Measurements from ENCODE around the gene GFRA4.
"Not testable (repeated sequence)": the region's sequence is repeated elsewhere in the genome, so short reads cannot be mapped to it uniquely, and the experiment has no call there.

Gene GFRA4

GRCh38 chr20:3652676-3653596 lies 10.3 kb downstream of the GFRA4 start:
- no peak for DNase-seq

- DNase-seq, result no peak
Measured at GRCh38 chr20:3652221-3652620, 11.0 kb downstream of the GFRA4 start.

DNA sequence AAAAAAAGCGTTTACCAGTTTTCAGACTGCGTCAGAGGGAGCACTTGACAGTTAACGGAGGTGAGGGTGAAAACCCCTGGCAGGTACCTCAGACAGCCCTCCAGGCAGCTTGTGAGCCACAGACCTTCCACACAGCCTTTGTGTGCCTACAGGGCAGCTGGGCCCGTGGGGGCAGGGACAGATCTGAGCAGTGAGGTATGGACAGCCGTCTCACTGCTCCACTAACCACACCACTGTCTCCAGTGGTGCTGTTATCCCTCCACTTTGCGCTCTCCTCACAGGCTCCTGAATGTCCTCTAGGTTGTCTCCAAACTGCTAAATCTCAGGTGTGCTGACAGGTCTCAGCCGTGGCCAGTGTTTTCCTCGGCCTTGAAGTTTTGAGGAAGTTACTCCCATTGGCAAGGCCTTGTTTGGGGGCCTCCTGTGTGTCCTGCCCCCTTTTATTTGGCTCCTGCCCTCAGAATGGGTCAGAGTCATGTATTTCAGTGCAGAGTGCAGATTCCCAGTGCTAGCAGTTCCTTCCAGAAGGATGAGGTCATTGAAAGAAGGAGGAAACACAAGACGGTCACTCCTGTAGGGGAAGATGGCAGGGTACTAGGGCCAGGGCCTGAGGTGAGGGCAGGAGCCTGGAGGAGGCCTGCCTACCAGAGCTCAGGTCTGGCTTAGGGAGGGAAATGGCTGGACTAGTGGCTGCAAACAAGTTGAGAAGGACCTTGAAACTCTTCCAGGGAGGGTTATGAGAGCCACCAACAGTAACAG lies 11.8 kb downstream of the GFRA4 start:
- DNase-seq, result no peak

- DNase-seq, result no peak
Measured at GRCh38 chr20:3648951-3649350, 14.2 kb downstream of the GFRA4 start.

DNA sequence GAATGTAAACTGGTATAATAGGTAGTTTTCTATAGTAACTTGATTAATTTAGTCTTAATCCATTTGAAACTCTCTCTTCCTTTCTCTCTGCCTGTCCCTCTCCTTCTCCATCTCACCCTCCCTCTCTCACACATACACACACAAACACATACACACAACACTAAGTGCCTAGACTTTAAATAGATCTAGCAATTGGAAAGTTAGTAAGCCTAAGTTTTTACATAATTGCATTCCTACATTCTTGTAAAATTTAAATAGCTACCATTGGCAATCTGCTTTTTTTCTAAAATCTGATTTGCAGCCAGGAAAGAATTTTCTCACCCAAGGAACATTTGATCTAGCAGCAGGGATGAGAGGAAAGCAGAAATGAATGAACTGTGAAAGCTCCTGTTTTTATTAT lies 15.7 kb downstream of the GFRA4 start:
- DNase-seq, result no peak

GRCh38 chr20:3646651-3647050 lies 16.5 kb downstream of the GFRA4 start:
- DNase-seq, result no peak

GRCh38 chr20:3646067-3646440 lies 17.1 kb downstream of the GFRA4 start:
- no peak for DNase-seq

- no peak for DNase-seq
Measured at GRCh38 chr20:3645309-3646066, 17.7 kb downstream of the GFRA4 start.

DNA sequence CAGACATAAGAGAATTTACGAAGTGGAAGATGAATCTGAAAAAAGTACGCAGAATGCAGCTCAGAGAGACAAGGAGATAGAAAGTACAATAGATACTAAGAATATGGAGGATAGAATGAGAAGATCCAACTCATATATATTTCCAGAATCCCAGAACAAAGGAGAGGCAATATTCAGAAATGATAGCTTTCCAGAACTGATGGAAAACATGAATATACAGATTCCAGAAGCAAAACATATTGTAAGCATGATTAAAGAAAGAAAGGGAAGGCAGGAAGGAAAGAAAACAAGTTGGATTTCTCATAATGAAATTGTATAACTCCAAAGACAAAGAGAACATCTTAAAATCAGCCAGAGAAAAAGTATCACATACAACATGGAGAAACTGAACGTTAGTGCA lies 22.9 kb downstream of the GFRA4 start:
- no peak for DNase-seq

DNA sequence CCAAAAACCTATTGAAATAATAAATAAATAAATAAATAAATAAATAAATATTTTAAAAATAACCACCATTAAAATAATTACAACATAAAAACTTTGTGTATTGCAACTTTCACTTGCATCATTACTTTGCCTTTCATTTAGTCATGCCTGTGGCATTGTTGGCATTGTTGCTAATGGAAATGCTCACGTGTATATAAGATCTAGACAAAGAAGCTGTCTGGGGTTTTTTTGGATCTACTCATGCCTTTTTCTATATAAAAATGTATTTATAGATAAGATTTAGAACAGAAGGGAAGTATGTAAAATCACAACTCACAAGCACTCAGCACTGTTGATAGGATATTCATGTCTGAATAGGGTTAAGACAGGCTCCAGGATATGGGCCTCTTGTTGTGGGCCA lies 27.9 kb downstream of the GFRA4 start:
- DNase-seq, result no peak

GRCh38 chr20:3633913-3634478 lies 29.2 kb downstream of the GFRA4 start:
- no peak for DNase-seq

DNA sequence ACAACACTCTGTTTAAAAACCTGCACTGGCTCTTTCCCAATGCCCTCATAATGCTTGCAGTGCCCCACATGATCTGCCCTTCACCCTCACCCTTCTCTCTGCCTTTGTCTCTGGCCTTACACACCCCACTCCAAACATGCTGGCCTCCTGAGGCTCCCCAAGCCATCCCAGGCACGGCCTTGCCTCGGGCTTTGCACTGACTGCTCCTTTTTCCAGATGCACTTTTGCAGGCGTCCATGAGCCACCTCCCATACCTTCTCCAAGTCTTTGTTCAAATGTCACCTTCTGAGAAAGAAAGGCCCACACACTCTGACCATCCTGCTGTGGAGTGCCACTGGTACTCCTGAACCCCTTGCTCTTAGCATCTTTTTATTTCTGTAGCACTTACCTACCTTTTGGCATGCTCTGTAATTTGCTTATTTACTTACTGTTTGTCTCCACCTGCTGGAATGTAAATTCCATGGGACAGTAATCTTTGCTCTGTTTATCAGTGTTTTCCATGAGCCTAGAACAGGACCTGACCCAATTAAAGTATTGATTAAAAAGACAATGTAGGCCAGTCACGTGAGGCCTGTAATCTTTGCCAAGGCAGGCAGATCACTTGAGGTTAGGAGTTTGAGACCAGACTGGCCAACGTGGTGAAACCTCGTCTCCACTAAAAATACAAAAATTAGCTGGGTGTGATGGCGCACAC lies 30.7 kb downstream of the GFRA4 start:
- no peak for DNase-seq

- DNase-seq, result no peak
Measured at GRCh38 chr20:3631534-3631933, 31.7 kb downstream of the GFRA4 start.

DNA sequence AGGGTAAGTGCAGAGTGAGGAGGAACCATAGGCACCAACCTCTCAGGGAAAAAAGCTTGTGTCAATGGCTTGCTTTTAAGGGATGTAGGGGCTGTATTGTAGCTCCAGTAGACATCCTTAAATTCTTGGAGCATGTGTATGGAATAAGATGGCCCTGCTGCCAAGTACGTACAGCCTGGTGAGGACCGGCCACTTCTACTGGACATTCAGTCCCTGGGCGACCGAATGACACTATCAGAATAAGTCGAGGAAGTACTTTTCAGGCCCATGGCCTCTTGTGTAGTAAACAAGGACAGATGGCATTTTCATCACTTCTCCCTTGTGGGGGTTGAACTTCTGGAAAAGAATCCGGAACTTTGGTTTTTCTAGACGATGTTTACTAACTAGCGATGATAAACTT lies 32.8 kb downstream of the GFRA4 start:
- DNase-seq, result no peak

DNA sequence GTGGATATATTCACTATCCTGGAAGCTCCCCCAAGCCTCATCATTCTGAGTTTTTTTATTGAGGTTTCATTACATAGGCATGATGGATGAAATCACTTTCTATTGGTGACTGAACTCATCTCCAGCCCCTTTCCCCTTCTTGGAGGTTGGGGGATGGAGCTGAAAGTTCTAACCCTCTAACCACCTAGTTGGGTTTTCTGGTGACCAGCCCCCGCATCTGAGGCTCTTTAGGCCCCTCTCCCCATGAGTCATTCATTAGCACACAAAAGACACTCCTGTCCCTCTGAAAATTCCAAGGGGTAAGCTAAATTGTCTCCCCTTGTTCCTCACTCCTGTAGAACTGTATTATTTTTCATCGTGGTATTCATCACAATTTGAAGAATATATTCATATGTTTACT lies 33.3 kb downstream of the GFRA4 start:
- no peak for DNase-seq

- DNase-seq, result no peak
Measured at GRCh38 chr20:3628502-3629314, 34.5 kb downstream of the GFRA4 start.

GRCh38 chr20:3627476-3627875 lies 35.7 kb downstream of the GFRA4 start:
- DNase-seq, result no peak

GRCh38 chr20:3622406-3622805 lies 40.8 kb downstream of the GFRA4 start:
- DNase-seq, result no peak

DNA sequence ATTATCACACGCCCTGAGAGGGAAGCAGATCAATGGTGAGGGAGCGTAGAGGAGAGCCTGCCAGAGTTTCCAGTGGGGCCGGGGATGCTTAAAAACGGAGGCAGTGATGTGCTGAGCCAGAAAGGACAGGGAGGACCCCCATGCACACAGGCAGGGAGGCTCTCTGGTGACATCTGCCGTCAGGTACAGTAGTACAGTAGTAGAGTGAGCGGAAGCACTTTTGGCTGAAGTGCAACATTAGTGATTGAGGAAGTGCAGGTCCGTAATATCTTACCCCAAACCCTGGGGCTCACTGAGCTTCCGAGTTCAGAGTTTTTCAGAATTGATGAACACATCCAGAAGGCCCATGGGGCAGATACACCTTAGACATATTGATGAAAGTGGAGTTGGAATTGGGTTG lies 42.1 kb downstream of the GFRA4 start:
- DNase-seq, result no peak

GRCh38 chr20:3616250-3616649 lies 46.9 kb downstream of the GFRA4 start:
- no peak for DNase-seq

DNA sequence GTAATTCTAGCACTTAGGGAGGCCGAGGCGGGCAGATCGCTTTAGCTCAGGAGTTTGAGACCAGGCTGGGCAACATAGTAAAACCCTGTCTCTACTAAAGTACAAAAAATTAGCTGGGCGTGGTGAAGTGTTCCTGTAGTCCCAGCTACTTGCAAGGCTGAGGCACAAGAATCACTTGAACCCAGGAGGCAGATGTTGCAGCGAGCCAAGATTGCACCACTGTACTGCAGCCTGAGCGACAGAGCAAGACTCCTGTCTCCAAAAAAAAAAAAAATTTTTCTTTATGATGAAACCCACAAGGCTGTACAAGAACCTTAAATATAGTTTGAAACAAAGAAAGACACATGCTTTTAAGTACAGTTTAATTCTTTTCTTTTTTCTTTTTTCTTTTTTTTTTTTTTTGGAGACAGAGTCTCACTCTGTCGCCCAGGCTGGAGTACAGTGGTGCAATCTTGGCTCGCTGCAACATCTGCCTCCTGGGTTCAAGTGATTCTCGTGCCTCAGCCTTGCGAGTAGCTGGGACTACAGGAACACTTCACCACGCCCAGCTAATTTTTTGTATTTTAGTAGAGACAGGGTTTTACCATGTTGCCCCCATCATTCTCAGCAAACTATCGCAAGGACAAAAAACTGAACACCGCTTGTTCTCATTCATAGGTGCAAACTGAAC lies 47.9 kb downstream of the GFRA4 start:
- not testable (repeated sequence) for DNase-seq
